Left ventricle myocardium inferior (tissue), 1 donor: ENCODE results near the gene NFIC. TPM values are rescaled to one million over a fixed set of nuclear protein-coding genes. Genes with fewer than 3 reads are reported as not detected.
A peak's percentile ranks its signal among the peaks of the same experiment; 100 is the strongest.

Source experiments
- DNase-seq: peaks from one replicate; pipeline ENCODE4 v3.0.0-alpha.2; 2020
- H3K27ac ChIP-seq: fragments of 200-600 bp; replicated peaks from 2 replicates; pipeline ENCODE4 v1.8.0; 2021
- H3K27me3 ChIP-seq: fragments of 200-600 bp; 2 replicates; pipeline ENCODE4 v1.8.0; 2021; ENCODE audit warnings: low read depth
- H3K36me3 ChIP-seq: fragments of 200-600 bp; 2 replicates; pipeline ENCODE4 v1.8.0; 2021
- H3K4me1 ChIP-seq: fragments of 200-600 bp; 2 replicates; pipeline ENCODE4 v1.8.0; 2021
- H3K4me3 ChIP-seq: fragments of 200-600 bp; 2 replicates; pipeline ENCODE4 v1.8.0; 2021; ENCODE audit warnings: mild to moderate bottlenecking, moderate library complexity
- H3K9me3 ChIP-seq: fragments of 200-600 bp; replicated peaks from 2 replicates; pipeline ENCODE4 v1.8.0; 2021
- intact Hi-C: fragments of 100-400 bp; cut with micrococcal nuclease; formaldehyde crosslinking; loops from one replicate; pipeline ENCODE4 v1.11.0; 2022
- total RNA-seq: library from RNA; stranded (reverse); fragmentation: NEBNext Ultra II Directional; extraction: Animal tissue kit (Norgen Biotek cat#: 25700); gene quantifications from one replicate; pipeline ENCODE4 v1.2.1, GENCODE V29; 2021
- TF ChIP-seq, protein P1 (sequence below): fragments of 200-600 bp; IDR thresholded peaks from 2 replicates; pipeline ENCODE4 v1.8.0; 2021; ENCODE audit warnings: antibody characterized with exemption, mild to moderate bottlenecking, borderline replicate concordance
- donor health status: DM: no; HTN: yes; CAD: no; lungs with severe emphysema.

NFIC gene
- total RNA-seq, 1 donor from 2014 or later: 145 TPM

- intact Hi-C loops: no loop called here
- H3K4me1 ChIP-seq: peaks cover 23% of the 10 kb centered on the region
- no peaks in the 10 kb centered on the region for H3K27me3 ChIP-seq
- no peak overlapping the region for H3K27ac ChIP-seq
- TF ChIP-seq, protein P1, sequence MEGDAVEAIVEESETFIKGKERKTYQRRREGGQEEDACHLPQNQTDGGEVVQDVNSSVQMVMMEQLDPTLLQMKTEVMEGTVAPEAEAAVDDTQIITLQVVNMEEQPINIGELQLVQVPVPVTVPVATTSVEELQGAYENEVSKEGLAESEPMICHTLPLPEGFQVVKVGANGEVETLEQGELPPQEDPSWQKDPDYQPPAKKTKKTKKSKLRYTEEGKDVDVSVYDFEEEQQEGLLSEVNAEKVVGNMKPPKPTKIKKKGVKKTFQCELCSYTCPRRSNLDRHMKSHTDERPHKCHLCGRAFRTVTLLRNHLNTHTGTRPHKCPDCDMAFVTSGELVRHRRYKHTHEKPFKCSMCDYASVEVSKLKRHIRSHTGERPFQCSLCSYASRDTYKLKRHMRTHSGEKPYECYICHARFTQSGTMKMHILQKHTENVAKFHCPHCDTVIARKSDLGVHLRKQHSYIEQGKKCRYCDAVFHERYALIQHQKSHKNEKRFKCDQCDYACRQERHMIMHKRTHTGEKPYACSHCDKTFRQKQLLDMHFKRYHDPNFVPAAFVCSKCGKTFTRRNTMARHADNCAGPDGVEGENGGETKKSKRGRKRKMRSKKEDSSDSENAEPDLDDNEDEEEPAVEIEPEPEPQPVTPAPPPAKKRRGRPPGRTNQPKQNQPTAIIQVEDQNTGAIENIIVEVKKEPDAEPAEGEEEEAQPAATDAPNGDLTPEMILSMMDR: no peak
- H3K9me3 ChIP-seq: no peaks in the 10 kb centered on the region
- H3K36me3 ChIP-seq: peaks cover 39% of the 10 kb centered on the region
- no peak for DNase-seq
- no peak overlapping the region for H3K4me3 ChIP-seq
Observed at GRCh38 chr19:3497757-3498520, 131.6 kb downstream of the NFIC start.

GRCh38 chr19:3499738-3500428 is 133.5 kb downstream of the NFIC start:
- Histone ChIP-seq H3K27me3 (no peaks in the 10 kb centered on the region), H3K9me3 (no peaks in the 10 kb centered on the region), H3K4me3 (peak overlapping the region; percentile 83), H3K27ac (peak overlapping the region; percentile 94), H3K4me1 (peaks cover 23% of the 10 kb centered on the region), H3K36me3 (peaks cover 21% of the 10 kb centered on the region)
- DNase-seq: no peak
- TF ChIP-seq, protein P1: no peak
- intact Hi-C loops: no loop called here

DNA sequence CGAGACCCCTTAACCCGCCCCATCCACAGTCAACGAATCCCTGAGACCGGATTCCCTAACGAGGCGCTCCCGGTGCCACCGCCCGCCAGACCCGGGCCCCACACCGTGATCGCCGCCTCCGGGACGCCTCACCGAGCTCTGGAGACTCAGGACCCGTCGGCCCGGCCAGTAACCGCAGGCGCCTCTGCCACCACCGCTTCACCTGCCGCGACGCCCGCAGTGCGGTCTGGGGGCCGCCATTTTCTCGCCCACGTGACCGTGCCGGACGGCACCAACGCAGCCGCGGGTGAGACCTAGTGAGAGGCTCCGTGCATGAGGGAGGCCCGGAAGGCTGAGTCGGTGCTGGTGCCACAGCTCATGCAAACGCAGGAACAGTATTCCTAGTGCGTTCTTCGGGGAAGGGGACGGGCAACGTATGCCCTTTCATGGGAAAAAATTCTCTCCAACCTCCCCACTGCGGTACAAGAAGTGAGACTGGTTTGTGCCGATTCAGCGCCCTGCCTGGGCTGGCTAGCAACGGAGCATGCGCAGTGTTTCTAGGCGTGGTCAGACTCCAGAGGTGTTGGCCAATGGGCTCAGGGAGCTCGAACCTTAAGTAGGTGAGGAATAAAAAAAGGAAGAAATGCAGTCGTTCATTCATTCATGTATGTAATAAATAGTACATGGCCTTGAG is 134.2 kb downstream of the NFIC start, which contains the start of gene DOHH:
Gene DOHH, minus strand, starts transcription at position 246 of the 673 bp plus-strand sequence. CDS start 3,860 bp downstream, outside the sequence.
- no peaks in the 10 kb centered on the region for H3K27me3 ChIP-seq
- H3K9me3 ChIP-seq: no peaks in the 10 kb centered on the region
- peak; percentile 95 for DNase-seq
- intact Hi-C loops: no loop called here
- peak within 1 kb of the TSS; percentile 83 for H3K4me3 ChIP-seq
- peak within 1 kb of the TSS; percentile 94 for H3K27ac ChIP-seq
- peaks cover 30% of the 10 kb centered on the region for H3K4me1 ChIP-seq
- peaks cover 15% of the 10 kb centered on the region for H3K36me3 ChIP-seq
- TF ChIP-seq, protein P1: no peak

- Histone ChIP-seq H3K9me3 (no peaks in the 10 kb centered on the region), H3K4me1 (peaks cover 38% of the 10 kb centered on the region), H3K36me3 (peaks cover 2% of the 10 kb centered on the region), H3K27ac (no peak overlapping the region), H3K4me3 (no peak overlapping the region), H3K27me3 (no peaks in the 10 kb centered on the region)
- DNase-seq: no peak
- intact Hi-C loops: no loop called here
- TF ChIP-seq, protein P1: no peak
Observed at GRCh38 chr19:3501780-3502179, 135.4 kb downstream of the NFIC start.

DNA sequence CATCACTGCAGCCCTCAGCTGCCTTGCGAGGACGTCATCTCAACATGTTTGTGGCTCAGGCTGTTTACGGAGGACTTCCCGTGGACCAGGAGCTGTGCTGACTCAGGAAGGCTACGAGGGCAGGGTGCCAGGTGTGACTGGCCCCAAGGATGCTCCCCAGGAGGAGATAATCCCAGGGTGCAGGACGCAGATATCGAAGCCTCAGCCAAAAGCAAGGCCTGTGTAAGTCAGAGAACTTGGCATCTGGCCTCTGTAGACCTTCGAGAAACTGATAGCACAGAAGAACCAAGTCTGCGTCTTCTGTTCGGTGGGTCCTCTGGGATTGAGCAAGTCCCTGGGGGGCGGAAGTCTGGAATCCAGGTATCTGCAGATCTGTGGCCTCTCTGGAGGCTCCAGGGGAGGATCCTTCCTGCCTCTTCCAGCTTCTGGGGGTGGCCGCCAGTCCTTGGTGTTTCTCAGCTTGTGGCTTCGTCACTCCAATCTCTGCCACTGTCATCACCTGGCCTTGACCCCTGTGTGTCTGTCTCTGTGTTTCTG is 136.7 kb downstream of the NFIC start:
- no peak for DNase-seq
- no peaks in the 10 kb centered on the region for H3K9me3 ChIP-seq
- TF ChIP-seq, protein P1: no peak
- no peaks in the 10 kb centered on the region for H3K36me3 ChIP-seq
- no peak overlapping the region for H3K27ac ChIP-seq
- peaks cover 51% of the 10 kb centered on the region for H3K4me1 ChIP-seq
- no peak overlapping the region for H3K4me3 ChIP-seq
- H3K27me3 ChIP-seq: no peaks in the 10 kb centered on the region
- intact Hi-C loops: no loop called here
